ENCODE measurements around the gene ITLN1.
"Not testable (repeated sequence)": the region's sequence is repeated elsewhere in the genome, so short reads cannot be mapped to it uniquely, and the experiment has no call there.

The ITLN1 gene

GRCh38 chr1:160879056-160879455, 5.9 kb downstream of the ITLN1 start:
- Histone ChIP-seq H3K27me3 (ENCODE audit: control insufficient read depth, insufficient read depth, low read length) (no peaks in the 10 kb centered on the region), H3K9ac (ENCODE audit: low read length) (no peak overlapping the region), H3K36me3 (ENCODE audit: control insufficient read depth, insufficient read depth, low read length) (no peaks in the 10 kb centered on the region), H3K4me3 (ENCODE audit: low read length) (no peak overlapping the region), H3K27ac (ENCODE audit: low read depth, low read length) (no peak overlapping the region), H3K4me1 (ENCODE audit: control insufficient read depth, insufficient read depth, low read length) (no peaks in the 10 kb centered on the region)

DNA sequence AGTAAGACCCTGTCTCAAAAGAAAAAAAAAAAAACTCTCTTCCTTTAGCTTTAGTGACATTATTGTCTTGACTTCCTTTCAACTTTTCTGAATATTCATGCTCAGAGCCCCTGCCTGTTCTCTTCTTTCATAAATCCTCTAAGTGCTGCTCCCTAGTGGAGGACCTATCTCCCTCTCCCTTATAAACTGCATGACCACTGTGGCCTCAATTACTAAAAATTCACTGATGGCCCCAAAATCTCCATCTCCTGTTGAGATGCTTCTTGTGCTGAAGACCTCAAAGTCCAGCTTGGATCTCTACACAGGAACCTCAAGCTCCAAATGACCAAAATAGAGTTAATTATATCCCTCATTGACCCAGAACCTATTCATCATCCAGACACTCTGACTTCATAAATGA, 7.8 kb downstream of the ITLN1 start:
- no peak overlapping the region for H3K9ac ChIP-seq (ENCODE audit: low read length)
- no peak overlapping the region for H3K4me3 ChIP-seq (ENCODE audit: low read length)

DNA sequence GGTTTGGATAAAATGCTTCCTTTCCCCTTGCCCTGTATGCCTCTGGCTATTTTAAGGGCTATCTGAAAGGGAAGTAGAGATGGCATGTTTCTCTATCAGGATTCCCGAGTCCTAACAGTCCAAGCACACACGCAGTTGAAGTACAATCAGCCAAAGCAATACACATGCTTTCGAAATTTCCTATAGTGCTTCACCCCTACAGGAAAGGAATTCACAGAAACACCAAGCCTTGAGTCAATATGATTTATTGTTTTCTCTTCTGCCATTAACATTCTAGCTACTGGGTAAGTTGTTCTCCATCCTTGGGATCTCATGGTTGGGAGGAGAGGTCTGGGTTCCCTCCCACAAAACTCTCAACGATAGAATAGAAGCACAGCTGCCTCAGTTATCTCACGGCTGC, 8.7 kb downstream of the ITLN1 start:
- Histone ChIP-seq H3K27ac (ENCODE audit: low read depth, low read length) (no peak overlapping the region), H3K9ac (ENCODE audit: low read length) (no peak overlapping the region), H3K27me3 (ENCODE audit: control insufficient read depth, insufficient read depth, low read length) (no peaks in the 10 kb centered on the region), H3K4me3 (ENCODE audit: low read length) (no peak overlapping the region), H3K4me1 (ENCODE audit: control insufficient read depth, insufficient read depth, low read length) (no peaks in the 10 kb centered on the region), H3K36me3 (ENCODE audit: control insufficient read depth, insufficient read depth, low read length) (no peaks in the 10 kb centered on the region)

More for the DNA sequence above, 7.8 kb downstream of the ITLN1 start:
- Histone ChIP-seq H3K27me3 (ENCODE audit: control insufficient read depth, insufficient read depth, low read length) (no peaks in the 10 kb centered on the region), H3K4me1 (ENCODE audit: control insufficient read depth, insufficient read depth, low read length) (no peaks in the 10 kb centered on the region), H3K36me3 (ENCODE audit: control insufficient read depth, insufficient read depth, low read length) (no peaks in the 10 kb centered on the region), H3K27ac (ENCODE audit: low read depth, low read length) (no peak overlapping the region)

DNA sequence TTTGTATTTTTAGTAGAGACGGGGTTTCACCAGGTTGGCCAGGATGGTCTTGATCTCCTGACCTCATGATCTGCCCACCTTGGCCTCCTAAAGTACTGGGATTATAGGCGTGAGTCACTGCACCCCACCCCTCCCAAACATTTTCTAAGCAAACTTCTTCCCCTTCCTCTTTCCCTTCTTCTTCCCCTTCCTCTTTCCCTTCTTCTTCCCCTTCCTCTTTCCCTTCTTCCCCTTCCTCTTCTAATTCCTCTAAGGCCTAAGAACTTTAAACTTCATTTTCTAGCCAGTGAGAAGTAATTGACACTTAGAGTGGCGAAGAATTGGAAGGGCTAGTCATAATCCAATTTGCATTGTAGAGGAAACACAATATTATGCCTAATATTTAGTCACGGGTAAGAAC, 9.4 kb downstream of the ITLN1 start:
- not testable (repeated sequence) for H3K27ac ChIP-seq (ENCODE audit: low read depth, low read length); H3K4me1 ChIP-seq (ENCODE audit: control insufficient read depth, insufficient read depth, low read length); H3K4me3 ChIP-seq (ENCODE audit: low read length); H3K9ac ChIP-seq (ENCODE audit: low read length); H3K36me3 ChIP-seq (ENCODE audit: control insufficient read depth, insufficient read depth, low read length); H3K27me3 ChIP-seq (ENCODE audit: control insufficient read depth, insufficient read depth, low read length)

- Histone ChIP-seq H3K27ac (ENCODE audit: low read depth, low read length) (no peak overlapping the region), H3K4me1 (ENCODE audit: control insufficient read depth, insufficient read depth, low read length) (no peaks in the 10 kb centered on the region), H3K9ac (ENCODE audit: low read length) (no peak overlapping the region)
Observed at GRCh38 chr1:160874935-160875334, 10.0 kb downstream of the ITLN1 start.

GRCh38 chr1:160868141-160868540, 16.8 kb downstream of the ITLN1 start:
- Histone ChIP-seq H3K27ac (ENCODE audit: low read depth, low read length) (no peak overlapping the region), H3K36me3 (ENCODE audit: control insufficient read depth, insufficient read depth, low read length) (no peaks in the 10 kb centered on the region), H3K9ac (ENCODE audit: low read length) (no peak overlapping the region), H3K4me3 (ENCODE audit: low read length) (no peak overlapping the region), H3K27me3 (ENCODE audit: control insufficient read depth, insufficient read depth, low read length) (no peaks in the 10 kb centered on the region), H3K4me1 (ENCODE audit: control insufficient read depth, insufficient read depth, low read length) (no peaks in the 10 kb centered on the region)

More at GRCh38 chr1:160874935-160875334, 10.0 kb downstream of the ITLN1 start:
- Histone ChIP-seq H3K36me3 (ENCODE audit: control insufficient read depth, insufficient read depth, low read length) (no peaks in the 10 kb centered on the region), H3K27me3 (ENCODE audit: control insufficient read depth, insufficient read depth, low read length) (no peaks in the 10 kb centered on the region), H3K4me3 (ENCODE audit: low read length) (no peak overlapping the region)

DNA sequence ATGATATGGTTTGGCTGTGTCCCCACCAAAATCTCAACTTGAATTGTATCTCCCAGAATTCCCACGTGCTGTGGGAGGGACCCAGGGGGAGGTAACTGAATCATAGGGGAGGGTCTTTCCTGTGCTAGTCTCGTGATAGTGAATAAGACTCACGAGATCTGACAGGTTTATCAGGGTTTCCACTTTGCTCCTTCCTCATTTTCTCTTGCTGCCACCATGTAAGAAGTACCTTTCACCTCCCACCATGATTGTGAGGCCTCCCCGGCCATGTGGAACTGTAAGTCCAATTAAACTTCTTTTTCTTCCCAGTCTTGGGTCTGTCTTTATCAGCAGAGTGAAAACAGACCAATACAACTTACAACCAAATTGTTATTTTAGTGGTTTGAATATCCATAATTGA, 17.3 kb downstream of the ITLN1 start:
- H3K36me3 ChIP-seq (ENCODE audit: control insufficient read depth, insufficient read depth, low read length); H3K27ac ChIP-seq (ENCODE audit: low read depth, low read length); H3K9ac ChIP-seq (ENCODE audit: low read length); H3K4me1 ChIP-seq (ENCODE audit: control insufficient read depth, insufficient read depth, low read length); H3K4me3 ChIP-seq (ENCODE audit: low read length); H3K27me3 ChIP-seq (ENCODE audit: control insufficient read depth, insufficient read depth, low read length): not testable (repeated sequence)

- no peaks in the 10 kb centered on the region for H3K4me1 ChIP-seq (ENCODE audit: control insufficient read depth, insufficient read depth, low read length)
- no peaks in the 10 kb centered on the region for H3K36me3 ChIP-seq (ENCODE audit: control insufficient read depth, insufficient read depth, low read length)
- H3K9ac ChIP-seq (ENCODE audit: low read length) = no peak overlapping the region
- no peak overlapping the region for H3K27ac ChIP-seq (ENCODE audit: low read depth, low read length)
- no peak overlapping the region for H3K4me3 ChIP-seq (ENCODE audit: low read length)
- H3K27me3 ChIP-seq (ENCODE audit: control insufficient read depth, insufficient read depth, low read length) = no peaks in the 10 kb centered on the region
Observed at GRCh38 chr1:160866695-160867260, 18.2 kb downstream of the ITLN1 start.

DNA sequence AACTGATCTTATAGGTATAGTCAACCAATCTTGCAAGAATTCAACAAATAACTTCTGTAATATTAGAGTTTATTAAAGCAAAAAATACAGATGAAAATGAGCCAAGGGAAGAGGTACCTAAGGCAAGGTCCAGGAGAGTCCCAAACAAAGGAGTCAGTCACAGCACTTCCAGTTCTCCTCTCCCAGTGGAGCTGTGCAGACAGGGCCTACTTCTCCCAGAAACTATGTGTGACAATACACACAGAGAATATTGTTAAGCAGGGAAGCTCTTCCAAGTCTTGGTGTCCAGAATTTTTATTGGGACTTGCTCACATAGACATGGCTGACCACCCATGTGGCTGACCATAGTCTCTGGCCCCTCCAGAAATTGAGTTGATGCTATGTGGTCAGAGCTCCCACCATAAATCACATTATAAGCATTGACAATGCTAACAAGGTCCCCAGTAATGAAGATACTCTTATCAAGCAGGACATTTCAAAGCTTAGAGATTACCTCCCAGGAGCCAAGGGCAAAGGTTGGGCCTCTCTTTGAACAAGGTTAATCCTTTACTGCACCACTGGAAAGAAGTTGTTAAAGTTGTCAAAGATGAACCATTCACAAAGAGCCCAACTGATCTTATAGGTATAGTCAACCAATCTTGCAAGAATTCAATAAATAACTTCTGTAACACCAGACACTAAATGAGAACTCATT, 18.8 kb downstream of the ITLN1 start:
- Histone ChIP-seq H3K4me3 (ENCODE audit: low read length) (no peak overlapping the region), H3K27me3 (ENCODE audit: control insufficient read depth, insufficient read depth, low read length) (no peaks in the 10 kb centered on the region), H3K4me1 (ENCODE audit: control insufficient read depth, insufficient read depth, low read length) (no peaks in the 10 kb centered on the region), H3K9ac (ENCODE audit: low read length) (no peak overlapping the region), H3K36me3 (ENCODE audit: control insufficient read depth, insufficient read depth, low read length) (no peaks in the 10 kb centered on the region), H3K27ac (ENCODE audit: low read depth, low read length) (no peak overlapping the region)

DNA sequence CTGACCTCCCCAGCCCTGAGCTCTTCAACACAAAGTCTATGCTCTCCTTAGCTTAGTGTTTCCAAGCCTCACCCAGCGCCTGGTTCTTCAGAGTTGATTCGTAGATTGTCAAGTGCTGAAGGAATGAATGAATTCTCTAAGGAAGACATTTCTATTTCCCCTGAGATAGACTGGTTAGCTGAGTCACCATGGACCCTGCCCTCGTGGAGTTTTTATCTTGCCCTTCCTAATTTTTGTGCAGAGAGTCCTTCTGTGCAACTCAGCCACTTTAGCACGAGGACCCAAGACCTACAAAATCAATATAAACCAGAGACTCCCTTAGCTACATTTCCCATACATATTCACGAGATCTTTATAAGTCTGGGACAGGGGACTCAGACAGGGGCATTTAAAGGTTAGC, 19.6 kb downstream of the ITLN1 start:
- no peak overlapping the region for H3K27ac ChIP-seq (ENCODE audit: low read depth, low read length)
- H3K4me3 ChIP-seq (ENCODE audit: low read length) = no peak overlapping the region
- H3K4me1 ChIP-seq (ENCODE audit: control insufficient read depth, insufficient read depth, low read length) = no peaks in the 10 kb centered on the region
- no peak overlapping the region for H3K9ac ChIP-seq (ENCODE audit: low read length)
- H3K36me3 ChIP-seq (ENCODE audit: control insufficient read depth, insufficient read depth, low read length) = no peaks in the 10 kb centered on the region
- no peaks in the 10 kb centered on the region for H3K27me3 ChIP-seq (ENCODE audit: control insufficient read depth, insufficient read depth, low read length)

GRCh38 chr1:160864173-160864572, 20.8 kb downstream of the ITLN1 start:
- Histone ChIP-seq H3K27ac (ENCODE audit: low read depth, low read length) (no peak overlapping the region), H3K4me1 (ENCODE audit: control insufficient read depth, insufficient read depth, low read length) (no peaks in the 10 kb centered on the region), H3K36me3 (ENCODE audit: control insufficient read depth, insufficient read depth, low read length) (no peaks in the 10 kb centered on the region), H3K27me3 (ENCODE audit: control insufficient read depth, insufficient read depth, low read length) (no peaks in the 10 kb centered on the region), H3K4me3 (ENCODE audit: low read length) (no peak overlapping the region), H3K9ac (ENCODE audit: low read length) (no peak overlapping the region)

GRCh38 chr1:160863774-160864131, 21.2 kb downstream of the ITLN1 start:
- Histone ChIP-seq H3K27me3 (ENCODE audit: control insufficient read depth, insufficient read depth, low read length) (no peaks in the 10 kb centered on the region), H3K9ac (ENCODE audit: low read length) (no peak overlapping the region), H3K27ac (ENCODE audit: low read depth, low read length) (no peak overlapping the region), H3K4me1 (ENCODE audit: control insufficient read depth, insufficient read depth, low read length) (no peaks in the 10 kb centered on the region), H3K36me3 (ENCODE audit: control insufficient read depth, insufficient read depth, low read length) (no peaks in the 10 kb centered on the region), H3K4me3 (ENCODE audit: low read length) (no peak overlapping the region)

GRCh38 chr1:160863061-160863773, 21.8 kb downstream of the ITLN1 start:
- H3K4me3 ChIP-seq (ENCODE audit: low read length) = no peak overlapping the region
- H3K27me3 ChIP-seq (ENCODE audit: control insufficient read depth, insufficient read depth, low read length) = no peaks in the 10 kb centered on the region
- no peak overlapping the region for H3K9ac ChIP-seq (ENCODE audit: low read length)
- H3K36me3 ChIP-seq (ENCODE audit: control insufficient read depth, insufficient read depth, low read length) = no peaks in the 10 kb centered on the region
- H3K4me1 ChIP-seq (ENCODE audit: control insufficient read depth, insufficient read depth, low read length) = no peaks in the 10 kb centered on the region
- no peak overlapping the region for H3K27ac ChIP-seq (ENCODE audit: low read depth, low read length)

All from rectal smooth muscle tissue (tissue), 1 donor.